ENCODE measurements around the gene DPH7. TPM values are rescaled to one million over a fixed set of nuclear protein-coding genes. Genes with fewer than 3 reads are reported as not detected.
"Not testable (repeated sequence)": the region's sequence is repeated elsewhere in the genome, so short reads cannot be mapped to it uniquely, and the experiment has no call there.

Gene DPH7
- total RNA-seq, 1 donor = 20.3 TPM

- peak overlapping the region; percentile 69 for H2AFZ ChIP-seq (ENCODE audit: low read length)
Observed at GRCh38 chr9:137534256-137535119, 44.2 kb downstream of the DPH7 start.

GRCh38 chr9:137532891-137533468 is 45.7 kb downstream of the DPH7 start:
- H2AFZ ChIP-seq (ENCODE audit: low read length); H4K20me1 ChIP-seq (ENCODE audit: insufficient read depth, low read length); H3K79me2 ChIP-seq (ENCODE audit: insufficient read depth, low read length); H3K27me3 ChIP-seq (ENCODE audit: insufficient read depth, low read length); H3K4me3 ChIP-seq (ENCODE audit: insufficient read depth, low read length); H3K4me2 ChIP-seq (ENCODE audit: insufficient read depth, low read length); H3K36me3 ChIP-seq (ENCODE audit: insufficient read depth, low read length); H3K9me3 ChIP-seq (ENCODE audit: low read depth, low read length); H3K4me1 ChIP-seq (ENCODE audit: insufficient read depth, low read length); H3K27ac ChIP-seq (ENCODE audit: low read depth, low read length); DNase-seq (ENCODE audit: insufficient read length, low spot score, missing footprints): not testable (repeated sequence)

More at GRCh38 chr9:137534256-137535119, 44.2 kb downstream of the DPH7 start:
- Histone ChIP-seq H3K27ac (ENCODE audit: low read depth, low read length) (no peak overlapping the region), H3K4me1 (ENCODE audit: insufficient read depth, low read length) (peaks cover 9% of the 10 kb centered on the region), H3K27me3 (ENCODE audit: insufficient read depth, low read length) (no peaks in the 10 kb centered on the region), H3K36me3 (ENCODE audit: insufficient read depth, low read length) (no peaks in the 10 kb centered on the region), H3K79me2 (ENCODE audit: insufficient read depth, low read length) (no peaks in the 10 kb centered on the region), H3K4me2 (ENCODE audit: insufficient read depth, low read length) (peak overlapping the region; percentile 76), H3K9me3 (ENCODE audit: low read depth, low read length) (no peaks in the 10 kb centered on the region), H3K4me3 (ENCODE audit: insufficient read depth, low read length) (peak overlapping the region; percentile 45), H4K20me1 (ENCODE audit: insufficient read depth, low read length) (no peaks in the 10 kb centered on the region)
- peak; percentile 93 for DNase-seq (ENCODE audit: insufficient read length, low spot score, missing footprints)
- peak; percentile 77 for TF ChIP-seq CTCF (IDR thresholded peaks at IDR 0.05; ENCODE audit: extremely low read depth, low read depth, low read length)

GRCh38 chr9:137531099-137531765 is 47.5 kb downstream of the DPH7 start:
- Histone ChIP-seq H3K4me3 (ENCODE audit: insufficient read depth, low read length) (no peak overlapping the region), H3K4me2 (ENCODE audit: insufficient read depth, low read length) (no peak overlapping the region), H2AFZ (ENCODE audit: low read length) (no peak overlapping the region), H3K4me1 (ENCODE audit: insufficient read depth, low read length) (peaks cover 9% of the 10 kb centered on the region), H3K27me3 (ENCODE audit: insufficient read depth, low read length) (peaks cover 5% of the 10 kb centered on the region), H4K20me1 (ENCODE audit: insufficient read depth, low read length) (no peaks in the 10 kb centered on the region), H3K27ac (ENCODE audit: low read depth, low read length) (no peak overlapping the region), H3K36me3 (ENCODE audit: insufficient read depth, low read length) (no peaks in the 10 kb centered on the region), H3K9me3 (ENCODE audit: low read depth, low read length) (no peaks in the 10 kb centered on the region), H3K79me2 (ENCODE audit: insufficient read depth, low read length) (no peaks in the 10 kb centered on the region)
- peak; percentile 58 for DNase-seq (ENCODE audit: insufficient read length, low spot score, missing footprints)
- TF ChIP-seq CTCF (IDR thresholded peaks at IDR 0.05; ENCODE audit: extremely low read depth, low read depth, low read length) = no peak

- no peaks in the 10 kb centered on the region for H3K36me3 ChIP-seq (ENCODE audit: insufficient read depth, low read length)
- no peak overlapping the region for H3K4me2 ChIP-seq (ENCODE audit: insufficient read depth, low read length)
- H3K79me2 ChIP-seq (ENCODE audit: insufficient read depth, low read length) = no peaks in the 10 kb centered on the region
- H3K27me3 ChIP-seq (ENCODE audit: insufficient read depth, low read length) = peaks cover 5% of the 10 kb centered on the region
- no peak overlapping the region for H3K4me3 ChIP-seq (ENCODE audit: insufficient read depth, low read length)
- no peak for TF ChIP-seq CTCF (IDR thresholded peaks at IDR 0.05; ENCODE audit: extremely low read depth, low read depth, low read length)
- H3K4me1 ChIP-seq (ENCODE audit: insufficient read depth, low read length) = peaks cover 9% of the 10 kb centered on the region
- peak; percentile 23 for DNase-seq (ENCODE audit: insufficient read length, low spot score, missing footprints)
- no peak overlapping the region for H2AFZ ChIP-seq (ENCODE audit: low read length)
- no peaks in the 10 kb centered on the region for H4K20me1 ChIP-seq (ENCODE audit: insufficient read depth, low read length)
- H3K27ac ChIP-seq (ENCODE audit: low read depth, low read length) = no peak overlapping the region
- H3K9me3 ChIP-seq (ENCODE audit: low read depth, low read length) = no peaks in the 10 kb centered on the region
Observed at GRCh38 chr9:137530331-137530730, 48.4 kb downstream of the DPH7 start.
